Heart right ventricle (tissue), 16 donors: ENCODE data around the gene ROR2. TPM values are rescaled to one million over a fixed set of nuclear protein-coding genes. Genes with fewer than 3 reads are reported as not detected.

Source experiments
- ATAC-seq, 8 donors: fragments of 200-7000 bp; cut with Tn5 transposase; one replicate each; pipeline ENCODE4 v1.9.1; 2020; ENCODE audit warnings: mild to moderate bottlenecking in 8 of 8, moderate library complexity in 8 of 8, moderate number of reproducible peaks in 1 of 8
- DNase-seq, 2 donors: peaks; one replicate each; pipeline ENCODE4 v3.0.0-alpha.2; 2020
- H3K27ac ChIP-seq, 10 donors: fragments of 200-600 bp; sonication (generic) in 2 of 10; one replicate each; pipeline versions ENCODE4 v1.5.0 to v1.8.0; 2020 to 2022; ENCODE audit warnings: mild to moderate bottlenecking in 3 of 10
- H3K27me3 ChIP-seq, 7 donors: fragments of 200-600 bp; one replicate each; pipeline ENCODE4 v1.8.0; 2021 to 2022; ENCODE audit warnings: mild to moderate bottlenecking in 2 of 7
- H3K36me3 ChIP-seq, 9 donors: fragments of 200-600 bp; sonication (generic) in 1 of 9; one replicate each; pipeline versions ENCODE4 v1.5.0 to v1.8.0; 2020 to 2022; ENCODE audit warnings: mild to moderate bottlenecking in 2 of 9
- H3K4me1 ChIP-seq, 9 donors: fragments of 200-600 bp; sonication (generic) in 1 of 9; one replicate each; pipeline versions ENCODE4 v1.5.0 to v1.8.0; 2020 to 2022; ENCODE audit warnings: mild to moderate bottlenecking in 4 of 9
- H3K4me3 ChIP-seq, 10 donors: fragments of 200-600 bp; sonication (generic) in 2 of 10; one replicate each; pipeline versions ENCODE4 v1.5.0 to v1.8.0; 2020 to 2022; ENCODE audit warnings: mild to moderate bottlenecking in 7 of 10, moderate library complexity in 2 of 10
- H3K9me3 ChIP-seq, 11 donors: fragments of 200-600 bp in 10 of 11; sonication (generic) in 2 of 11; one replicate each; pipeline versions ENCODE4 v1.5.0 to v1.8.0; 2013 to 2022; ENCODE audit warnings: mild to moderate bottlenecking in 2 of 11, control low read depth in 1 of 11, moderate library complexity in 1 of 11
- CTCF ChIP-seq, 9 donors: fragments of 200-600 bp; sonication (generic) in 2 of 9; IDR thresholded peaks; one replicate each; pipeline versions ENCODE4 v1.5.0 to v1.8.0; 2021 to 2022; ENCODE audit warnings: antibody characterized with exemption in 9 of 9, mild to moderate bottlenecking in 5 of 9, moderate library complexity in 1 of 9
- WGBS, 2 donors: extraction: QIAGEN DNeasy Blood & Tissue Kit; methylation state at CpG; one replicate each; pipeline ENCODE4 v1.1.7; 2013; ENCODE audit warnings: inconsistent platforms in 1 of 2; 5-methylcytosine and 5-hydroxymethylcytosine counted together
- intact Hi-C, 10 donors: fragments of 100-400 bp; cut with DNase I; formaldehyde crosslinking; loops; one replicate each; pipeline versions ENCODE4 v1.11.1 to v1.14.2; 2022
- polyA plus RNA-seq, 2 donors: library from polyadenylated mRNA; stranded (reverse); fragments of 200-250 nt; gene quantifications; one replicate each; pipeline ENCODE4 v1.2.3, GENCODE V29; 2013
- total RNA-seq, 10 donors: library from RNA; stranded (reverse); fragmentation: NEBNext Ultra II Directional in 3 of 10; extraction: Animal tissue kit (Norgen Biotek cat#: 25700) in 3 of 10; gene quantifications; one replicate each; pipeline versions ENCODE4 v1.2.1 to v1.2.4, GENCODE V29; 2021 to 2023
- donor health status: Arrhythmogenic right ventricular cardiomyopathy.
- donor health status: ischemic (EF 13 %, LVEDD 7.1; RV severe dilation, severe dysfunction).
- donor health status: healthy with polysubstance abuse.
- donor health status: DM: no; HTN: yes; CAD: no.
- donor health status: DM: no; HTN: no; CAD: no.
- donor health status: ischemic (EF 25% LVEDD 6.9; RV normal size, moderate dysfunction).
- donor health status: ischemic (EF 25% LVEDD 5.7; RV mildly dilated, moderate dysfunction).
- donor health status: healthy.
- donor health status: DM: yes; HTN: yes; CAD: no.
- donor health status: Ischemic cardiomyopathy.
- donor health status: ischemic (EF 35%, LVEDD 5.7; RV mildly dilated, moderate dysfunction).
- donor health status: nonischemic (EF 11% LVEDD 7.7; RV severe dilation, severe dysfunction).
- donor health status: DM: yes; HTN: yes; CAD: no.
- donor health status: PGD.
- donor health status: ischemic (EF 29% LVEDD 5.4; RV normal size, mild dysfunction).
- donor health status: nonischemic (EF 23%, LVEDD 6.1; RV moderate dilation, normal function).

Gene ROR2
- total and polyA plus RNA-seq, 12 donors = 0.11 to 1.4 (median 0.47) TPM

DNA sequence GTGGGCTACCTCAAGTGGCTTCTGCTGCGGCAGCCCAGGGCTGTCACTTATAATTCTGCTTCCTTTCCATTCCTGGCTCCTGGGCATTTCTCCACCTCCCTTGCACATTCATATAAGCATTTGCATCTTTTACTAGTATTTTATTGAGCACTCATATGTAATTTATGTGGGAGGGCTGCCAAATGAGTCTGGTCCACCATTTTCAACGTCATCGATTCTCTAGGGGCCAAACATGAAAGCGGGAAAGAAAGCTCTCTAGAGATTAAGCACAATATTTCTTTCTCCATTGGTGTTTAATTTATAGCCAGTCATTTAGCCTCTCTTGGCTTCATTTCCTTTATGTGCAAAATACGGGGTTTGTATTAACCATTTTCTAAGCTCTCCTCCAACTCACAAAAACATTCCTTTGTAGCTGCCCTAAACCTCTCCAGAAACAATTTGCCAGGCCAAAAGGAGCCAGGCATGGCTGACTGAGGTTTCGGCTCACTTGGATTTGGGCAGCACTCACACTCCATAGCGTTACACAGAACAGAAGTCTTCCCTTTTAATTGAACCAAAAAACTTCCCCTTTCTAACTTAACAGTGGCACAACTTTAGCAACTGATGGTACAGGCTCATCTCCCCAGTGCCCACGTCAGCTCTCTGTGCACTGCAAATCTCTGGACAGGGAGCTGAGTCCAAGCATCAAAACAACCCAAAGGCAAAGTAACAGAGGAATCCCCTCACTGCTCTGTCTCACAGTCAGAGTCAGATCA is 183.5 kb downstream of the ROR2 start:
- intact Hi-C loops = loop anchor here in 1 of 10 donors (10.0 kb wide), 1 partner anchor 178 kb away; no protein-coding TSS in a partner anchor
- Histone ChIP-seq H3K27me3 (peaks cover 0 to 26% (median 5%) of the 10 kb centered on the region in 7 donors), H3K27ac (no peak overlapping the region), H3K4me3 (no peak overlapping the region), H3K9me3 (peaks cover 0 to 18% (median 0%) of the 10 kb centered on the region in 11 donors), H3K4me1 (no peaks in the 10 kb centered on the region), H3K36me3 (no peaks in the 10 kb centered on the region)
- WGBS, 2 donors = 75 to 83% methylated on average over 8 of the region's 8 CpGs
- no peak for DNase-seq
- TF ChIP-seq CTCF (IDR thresholded peaks at IDR 0.05) = no peak
- no peak for ATAC-seq

- Histone ChIP-seq H3K4me1 (no peaks in the 10 kb centered on the region), H3K36me3 (no peaks in the 10 kb centered on the region), H3K9me3 (peaks cover 0 to 20% (median 0%) of the 10 kb centered on the region in 11 donors), H3K27ac (no peak overlapping the region), H3K27me3 (peaks cover 0 to 26% (median 5%) of the 10 kb centered on the region in 7 donors), H3K4me3 (no peak overlapping the region)
- TF ChIP-seq CTCF (IDR thresholded peaks at IDR 0.05) = no peak
- intact Hi-C loops = loop anchor here in 1 of 10 donors (10.0 kb wide), 1 partner anchor 180 kb away; no protein-coding TSS in a partner anchor
- no peak for DNase-seq
- 60 to 68% methylated on average over 1 of the region's 1 CpG for WGBS, 2 donors
- no peak for ATAC-seq
These were observed 184.7 kb downstream of the ROR2 start for GRCh38 chr9:91765296-91765695.

GRCh38 chr9:91764661-91765060 is 185.4 kb downstream of the ROR2 start:
- H3K27me3 ChIP-seq = peaks cover 0 to 26% (median 5%) of the 10 kb centered on the region in 7 donors
- H3K9me3 ChIP-seq = peaks cover 0 to 20% (median 0%) of the 10 kb centered on the region in 11 donors
- H3K36me3 ChIP-seq = no peaks in the 10 kb centered on the region
- no peak for ATAC-seq
- intact Hi-C loops = loop anchor here in 1 of 10 donors (10.0 kb wide), 1 partner anchor 180 kb away; no protein-coding TSS in a partner anchor
- no peaks in the 10 kb centered on the region for H3K4me1 ChIP-seq
- no peak overlapping the region for H3K4me3 ChIP-seq
- no peak for DNase-seq
- 85 to 89% methylated on average over 2 of the region's 2 CpGs for WGBS, 2 donors
- TF ChIP-seq CTCF (IDR thresholded peaks at IDR 0.05) = no peak
- no peak overlapping the region for H3K27ac ChIP-seq

DNA sequence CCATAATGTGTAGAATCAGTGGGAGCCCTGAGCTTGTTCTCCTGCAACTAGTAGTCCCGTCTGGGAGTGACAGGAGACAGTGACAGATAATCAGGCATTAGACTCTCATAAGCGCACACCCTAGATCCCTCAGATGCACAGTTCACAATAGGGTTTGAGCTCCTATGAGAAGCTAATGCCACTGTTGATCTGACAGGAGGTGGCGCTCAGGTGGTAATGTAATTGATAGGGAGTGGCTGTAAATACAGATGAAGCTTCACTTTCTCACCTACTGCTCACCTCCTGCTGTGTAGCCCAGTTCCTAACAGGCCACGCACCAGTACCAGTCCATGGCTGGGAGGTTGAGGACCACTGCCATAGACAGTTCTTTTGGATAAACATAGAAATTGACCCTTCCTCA is 188.7 kb downstream of the ROR2 start:
- 93 to 98% methylated on average over 4 of the region's 4 CpGs for WGBS, 2 donors
- H3K4me3 ChIP-seq = no peak overlapping the region
- no peak overlapping the region for H3K27ac ChIP-seq
- peaks cover 0 to 6% (median under 1%) of the 10 kb centered on the region in 7 donors for H3K27me3 ChIP-seq
- no peak for ATAC-seq
- TF ChIP-seq CTCF (IDR thresholded peaks at IDR 0.05) = no peak
- no peaks in the 10 kb centered on the region for H3K36me3 ChIP-seq
- no peaks in the 10 kb centered on the region for H3K4me1 ChIP-seq
- intact Hi-C loops = loop anchor here in 1 of 10 donors (10.0 kb wide), 1 partner anchor 183 kb away; no protein-coding TSS in a partner anchor
- DNase-seq = no peak
- peaks cover 0 to 20% (median 0%) of the 10 kb centered on the region in 11 donors for H3K9me3 ChIP-seq
